K562 (cell line): Measurements from ENCODE around the gene MED16. TPM values are rescaled to one million over a fixed set of nuclear protein-coding genes. Genes with fewer than 3 reads are reported as not detected.

ENCODE experiments used
- ATF1 ChIP-seq, 2 experiments: fragments of 450-650 bp in 1 of 2; IDR thresholded peaks; 2 replicates each; pipeline ENCODE4 v1.6.1; 2016; ENCODE audit warnings: missing compliant biosample characterization in 1 of 2, missing genetic modification characterization in 1 of 2
- BCOR ChIP-seq: fragments of 450-650 bp; IDR thresholded peaks from 2 replicates; pipeline ENCODE4 v1.6.1; 2016
- CCNT2 ChIP-seq: IDR thresholded peaks from 2 replicates; pipeline ENCODE4 v1.6.1; 2011; ENCODE audit warnings: borderline replicate concordance, low read depth, mild to moderate bottlenecking, moderate library complexity, mixed read lengths, low read length; ENCODE audit not compliant: insufficient read length; ENCODE audit errors: extremely low read depth
- CEBPB ChIP-seq: fragments of 450-650 bp; IDR thresholded peaks from 2 replicates; pipeline ENCODE4 v1.6.1; 2016; ENCODE audit warnings: missing genetic modification characterization, missing compliant biosample characterization
- CHD1 ChIP-seq: fragments of 200-600 bp; sonication (generic); IDR thresholded peaks from one replicate; pipeline ENCODE4 v1.6.1; 2012; ENCODE audit warnings: mild to moderate bottlenecking, moderate library complexity, low read length, inconsistent platforms
- CTBP1 ChIP-seq: fragments of 450-650 bp; IDR thresholded peaks from 2 replicates; pipeline ENCODE4 v1.6.1; 2016; ENCODE audit warnings: borderline replicate concordance
- FOXP1 ChIP-seq: sonication (generic); formaldehyde crosslinking; IDR thresholded peaks from 2 replicates; pipeline ENCODE4 v1.8.0; 2022; ENCODE audit warnings: mild to moderate bottlenecking, missing genetic modification reagents
- NFIC ChIP-seq: fragments of 450-650 bp; IDR thresholded peaks from 2 replicates; pipeline ENCODE4 v1.6.1; 2017; ENCODE audit warnings: mild to moderate bottlenecking, inconsistent platforms
- PYGO2 ChIP-seq: fragments of 450-650 bp; IDR thresholded peaks from 2 replicates; pipeline ENCODE4 v1.6.1; 2016; ENCODE audit warnings: mild to moderate bottlenecking, missing genetic modification characterization, moderate library complexity, missing compliant biosample characterization
- SIN3A ChIP-seq, 2 experiments: fragments of 150-350 bp in 1 of 2; IDR thresholded peaks; 2 replicates each; pipeline ENCODE4 v1.6.1; 2011 to 2016; ENCODE audit warnings: borderline replicate concordance in 2 of 2, low read depth in 2 of 2, low read length in 2 of 2, mild to moderate bottlenecking in 2 of 2, moderate library complexity in 2 of 2; ENCODE audit not compliant: control insufficient read depth in 1 of 2
- SP1 ChIP-seq: sonication (generic); formaldehyde crosslinking; IDR thresholded peaks from 2 replicates; pipeline ENCODE4 v1.8.1; 2022; ENCODE audit warnings: mild to moderate bottlenecking, missing genetic modification reagents
- TCFL5 ChIP-seq: fragments of 250-450 bp; sonication (Bioruptor Pico); conservative IDR thresholded peaks from 2 replicates; pipeline ENCODE4 v1.6.1; 2021; ENCODE audit warnings: mild to moderate bottlenecking, moderate library complexity, matching md5 sums
- ZNF212 ChIP-seq: fragments of 450-650 bp; formaldehyde crosslinking; IDR thresholded peaks from 2 replicates; pipeline ENCODE4 v1.4.0; 2020; ENCODE audit warnings: mild to moderate bottlenecking
- ZNF551 ChIP-seq: fragments of 250-450 bp; sonication (Bioruptor Pico); IDR thresholded peaks from 2 replicates; pipeline ENCODE4 v1.5.0; 2021; ENCODE audit warnings: mild to moderate bottlenecking, moderate library complexity
- polyA plus RNA-seq, 8 experiments: library from polyadenylated mRNA; depleted of rRNA in 4 of 8; stranded (reverse) in 5 of 8; unstranded in 3 of 8; fragments of >200 nt; fragmentation: Nextera tagmentation in 2 of 8; fragmentation: Illumina TruSeq in 1 of 8; extraction: Ambion mirVana in 2 of 8; extraction: Trizol in 1 of 8; gene quantifications; 2 replicates each; pipeline versions ENCODE4 v1.2.1 to v1.2.3, GENCODE V29; 2011 to 2014; ENCODE audit warnings: inconsistent platforms in 1 of 8, missing spikeins in 1 of 8
- total RNA-seq, 7 experiments: library from RNA; depleted of rRNA in 6 of 7; stranded (reverse); fragments of >200 nt in 6 of 7; fragmentation: Illumina TruSeq in 2 of 7; extraction: Trizol in 2 of 7; gene quantifications; 2 replicates each; pipeline versions ENCODE4 v1.2.1 to v1.2.3, GENCODE V29; 2011 to 2021; ENCODE audit warnings: low replicate concordance in 1 of 7
- TF ChIP-seq, protein P1 (sequence below), 2 experiments: IDR thresholded peaks in 1 of 2; conservative IDR thresholded peaks in 1 of 2; 2 replicates each; pipeline ENCODE4 v1.6.1; 2016; ENCODE audit warnings: low read depth in 2 of 2, mild to moderate bottlenecking in 1 of 2, missing compliant biosample characterization in 1 of 2, missing genetic modification characterization in 1 of 2, moderate library complexity in 1 of 2
- TF ChIP-seq, protein P2 (sequence below): fragments of 250-450 bp; sonication (Bioruptor Pico); IDR thresholded peaks from 2 replicates; pipeline ENCODE4 v1.5.0; 2021; ENCODE audit warnings: mild to moderate bottlenecking, moderate library complexity
- TF ChIP-seq, protein P3 (sequence below): sonication (generic); formaldehyde crosslinking; IDR thresholded peaks from 2 replicates; pipeline ENCODE4 v1.8.0; 2022; ENCODE audit warnings: mild to moderate bottlenecking, missing genetic modification reagents

MED16 gene
- total and polyA plus RNA-seq, 9 of the 15 experiments (the other 6 are each of a cell fraction or from before 2014, with no cell fraction given), result 0.89 to 59.9 (median 8.6) TPM

DNA sequence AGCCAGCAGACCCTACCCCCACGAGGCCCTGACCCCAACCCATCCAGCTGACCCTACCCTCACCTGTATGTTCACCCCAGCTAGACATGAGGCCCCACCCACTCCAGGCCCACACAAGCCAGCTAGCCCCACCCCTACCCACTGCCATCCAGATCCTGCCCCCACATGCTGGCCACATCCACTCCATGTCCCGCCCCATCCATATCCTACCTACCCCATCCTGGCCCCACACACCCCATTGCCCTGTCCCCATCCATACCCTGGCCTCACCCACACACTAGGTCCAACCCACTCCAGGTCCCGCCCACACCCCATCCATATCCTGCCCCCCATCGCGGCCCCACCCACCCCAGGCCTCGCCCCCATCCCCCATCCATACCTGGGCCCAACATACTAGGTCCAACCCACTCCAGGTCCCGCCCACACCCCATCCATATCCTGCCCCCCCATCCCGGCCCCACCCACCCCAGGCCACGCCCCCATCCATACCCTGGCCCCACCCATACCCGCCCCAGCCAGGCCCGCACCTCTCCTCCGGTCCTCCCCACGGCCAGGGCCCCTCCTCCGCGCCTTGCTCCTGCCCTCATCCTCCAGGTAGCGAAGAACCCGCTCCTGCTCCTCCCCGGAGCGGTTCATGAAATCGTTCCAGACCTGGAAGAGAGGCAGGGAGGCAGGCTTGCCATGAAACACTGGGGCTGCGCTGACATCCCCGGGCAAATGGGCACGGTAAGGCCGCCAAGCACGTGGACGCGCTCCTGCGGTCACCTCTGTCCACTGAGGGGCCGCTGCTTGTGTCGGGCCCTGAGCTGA lies 7.5 kb upstream of the MED16 start (continued):
- TF ChIP-seq, protein P1, sequence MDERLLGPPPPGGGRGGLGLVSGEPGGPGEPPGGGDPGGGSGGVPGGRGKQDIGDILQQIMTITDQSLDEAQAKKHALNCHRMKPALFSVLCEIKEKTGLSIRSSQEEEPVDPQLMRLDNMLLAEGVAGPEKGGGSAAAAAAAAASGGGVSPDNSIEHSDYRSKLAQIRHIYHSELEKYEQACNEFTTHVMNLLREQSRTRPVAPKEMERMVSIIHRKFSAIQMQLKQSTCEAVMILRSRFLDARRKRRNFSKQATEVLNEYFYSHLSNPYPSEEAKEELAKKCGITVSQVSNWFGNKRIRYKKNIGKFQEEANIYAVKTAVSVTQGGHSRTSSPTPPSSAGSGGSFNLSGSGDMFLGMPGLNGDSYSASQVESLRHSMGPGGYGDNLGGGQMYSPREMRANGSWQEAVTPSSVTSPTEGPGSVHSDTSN (CRISPR knock-in tag; IDR thresholded peaks at IDR 0.05; ENCODE audit: low read depth), result no peak
- TF ChIP-seq, protein P1 (tag; conservative IDR thresholded peaks at IDR 0.05; ENCODE audit: low read depth), result no peak
- no peak for TF ChIP-seq FOXP1 (CRISPR knock-in tag)
- TF ChIP-seq, protein P2, sequence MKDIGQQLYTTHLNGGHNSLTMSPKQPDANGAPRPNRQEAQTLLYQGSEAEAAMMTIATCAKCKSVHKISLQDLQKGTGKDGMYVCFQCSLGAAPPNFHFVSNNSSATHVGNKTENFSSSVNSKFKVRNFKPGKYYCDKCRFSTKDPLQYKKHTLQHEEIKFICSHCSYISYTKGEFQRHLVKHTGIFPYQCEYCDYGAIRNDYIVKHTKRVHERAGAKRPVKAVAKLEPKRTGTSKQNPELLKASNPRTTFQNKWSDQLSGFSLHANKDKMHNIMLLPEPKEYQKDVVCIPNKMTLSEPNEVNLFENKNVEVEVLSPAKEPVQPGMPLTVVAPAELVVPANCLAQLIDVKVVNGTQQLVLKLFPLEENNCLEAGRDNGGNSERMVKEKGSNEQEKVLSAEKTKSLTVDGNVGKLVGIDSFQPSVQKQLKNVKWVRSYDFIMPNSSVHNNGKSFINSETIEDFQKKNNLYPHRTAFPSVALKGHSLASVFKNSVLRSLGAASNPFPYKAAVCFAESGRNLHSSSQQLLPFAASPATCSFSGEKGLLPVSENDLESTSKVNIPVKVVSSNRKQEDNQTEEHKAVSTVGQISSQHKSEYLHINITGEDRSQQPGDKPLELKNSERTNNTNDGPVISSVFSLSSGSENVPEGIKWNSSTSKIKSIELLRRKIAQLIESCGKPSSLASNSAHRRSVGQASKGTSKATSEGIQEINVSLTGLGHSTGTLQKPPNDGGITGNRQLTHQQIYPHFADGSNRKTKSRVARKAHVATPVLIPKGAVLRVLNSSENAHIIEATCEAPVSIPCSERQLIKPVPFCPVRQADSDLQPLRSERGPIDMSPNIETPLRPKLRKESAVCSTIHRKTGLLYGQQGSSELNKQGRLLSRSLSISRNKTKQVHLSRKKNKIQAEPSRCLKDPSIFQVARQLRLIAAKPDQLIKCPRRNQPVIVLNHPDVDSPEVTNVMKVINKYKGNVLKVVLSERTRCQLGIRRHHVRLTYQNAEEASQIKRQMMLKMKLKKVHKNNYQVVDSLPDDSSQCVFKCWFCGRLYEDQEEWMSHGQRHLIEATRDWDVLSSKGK, result no peak
- TF ChIP-seq BCOR, result no peak
- no peak for TF ChIP-seq NFIC
- TF ChIP-seq ZNF212 (CRISPR knock-in tag), result no peak
- TF ChIP-seq, protein P3, sequence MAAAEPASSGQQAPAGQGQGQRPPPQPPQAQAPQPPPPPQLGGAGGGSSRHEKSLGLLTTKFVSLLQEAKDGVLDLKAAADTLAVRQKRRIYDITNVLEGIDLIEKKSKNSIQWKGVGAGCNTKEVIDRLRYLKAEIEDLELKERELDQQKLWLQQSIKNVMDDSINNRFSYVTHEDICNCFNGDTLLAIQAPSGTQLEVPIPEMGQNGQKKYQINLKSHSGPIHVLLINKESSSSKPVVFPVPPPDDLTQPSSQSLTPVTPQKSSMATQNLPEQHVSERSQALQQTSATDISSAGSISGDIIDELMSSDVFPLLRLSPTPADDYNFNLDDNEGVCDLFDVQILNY (CRISPR knock-in tag), result no peak
- TF ChIP-seq CCNT2, result no peak
- no peak for TF ChIP-seq SIN3A (IDR thresholded peaks at IDR 0.05; ENCODE audit: borderline replicate concordance in 2 of 2, control insufficient read depth in 1 of 2, low read depth in 2 of 2, low read length in 2 of 2)
- no peak for TF ChIP-seq CHD1
- no peak for TF ChIP-seq ZNF551 (CRISPR knock-in tag)
- no peak for TF ChIP-seq TCFL5 (CRISPR knock-in tag)
- TF ChIP-seq ATF1 (CRISPR knock-in tag; IDR thresholded peaks at IDR 0.05), result no peak
- no peak for TF ChIP-seq ATF1 (tag; IDR thresholded peaks at IDR 0.05)
- TF ChIP-seq CTBP1, result no peak; the same call in 1 of the 2 replicates
- no peak for TF ChIP-seq PYGO2 (tag)
- TF ChIP-seq CEBPB (tag), result no peak
- peak; percentile 29; the same call in 1 of the 2 replicates for TF ChIP-seq SP1 (CRISPR knock-in tag)
